ENCODE measurements around the gene PEPD.

Gene PEPD

GRCh38 chr19:33388725-33389420 lies 132.7 kb downstream of the PEPD start:
- in situ Hi-C loops (cut with MboI; ENCODE audit: low pct_unique_long_range_greater_than_20kb, low sequenced_read_pairs, unreplicated experiment) = no loop called here
- TF ChIP-seq CTCF (IDR thresholded peaks at IDR 0.05; ENCODE audit: extremely low read depth, insufficient read depth, missing control alignments) = no peak
- DNase-seq (ENCODE audit: low spot score) = no peak

DNA sequence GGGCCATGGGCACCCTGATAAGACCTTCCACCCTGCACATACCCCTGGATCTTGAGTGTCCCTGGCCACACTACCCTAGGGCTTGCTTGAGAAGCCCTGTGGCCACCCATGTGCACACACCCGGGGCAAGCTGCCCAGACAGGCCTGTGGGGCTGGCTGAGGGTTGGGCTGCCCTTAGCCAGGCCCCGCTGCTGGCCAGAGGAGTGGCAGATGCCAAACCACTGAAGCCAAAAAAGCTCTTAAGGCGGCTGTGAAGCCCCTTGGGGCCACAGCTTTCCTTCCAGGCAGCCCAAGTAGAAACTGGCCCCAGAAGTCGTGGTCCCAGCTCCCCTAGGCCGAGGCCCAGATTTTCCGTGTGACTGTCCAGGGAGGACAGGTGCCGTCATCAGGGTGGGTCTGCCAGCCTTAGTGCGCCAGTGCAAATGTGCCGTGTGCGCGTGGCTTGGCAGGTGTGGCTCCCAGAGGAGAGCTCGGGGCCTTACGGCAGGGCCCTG lies 133.3 kb downstream of the PEPD start:
- no peak for TF ChIP-seq CTCF (IDR thresholded peaks at IDR 0.05; ENCODE audit: extremely low read depth, insufficient read depth, missing control alignments)
- in situ Hi-C loops (cut with MboI; ENCODE audit: low pct_unique_long_range_greater_than_20kb, low sequenced_read_pairs, unreplicated experiment) = no loop called here
- no peak for DNase-seq (ENCODE audit: low spot score)

GRCh38 chr19:33387351-33388230 lies 134.0 kb downstream of the PEPD start:
- no peak for TF ChIP-seq CTCF (IDR thresholded peaks at IDR 0.05; ENCODE audit: extremely low read depth, insufficient read depth, missing control alignments)
- no peak for DNase-seq (ENCODE audit: low spot score)
- in situ Hi-C loops (cut with MboI; ENCODE audit: low pct_unique_long_range_greater_than_20kb, low sequenced_read_pairs, unreplicated experiment) = no loop called here

DNA sequence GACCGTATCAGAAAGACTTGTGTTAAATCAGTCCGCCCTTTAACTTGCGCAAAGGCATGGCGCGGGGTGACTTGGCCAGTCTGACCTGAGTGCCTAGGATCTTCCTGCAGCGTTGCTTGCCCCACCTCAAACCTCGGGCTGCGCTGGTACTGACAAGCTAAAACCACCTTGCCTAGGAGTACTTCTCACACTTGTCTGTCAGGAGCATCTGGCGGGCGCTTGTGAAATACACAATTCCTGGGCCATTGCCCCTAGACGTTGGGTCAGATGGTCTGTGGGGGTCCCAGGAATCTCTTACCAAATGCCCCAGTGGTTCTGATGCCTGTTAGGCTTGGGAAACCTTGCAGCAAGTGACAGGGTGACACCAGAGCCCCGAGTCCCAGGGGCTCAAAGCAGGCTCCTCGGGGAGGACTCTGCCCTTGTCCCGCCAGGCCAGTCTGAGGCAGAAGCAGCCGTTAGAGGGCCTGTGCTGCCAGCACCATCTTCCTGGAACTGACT lies 135.2 kb downstream of the PEPD start:
- DNase-seq (ENCODE audit: low spot score) = no peak
- in situ Hi-C loops (cut with MboI; ENCODE audit: low pct_unique_long_range_greater_than_20kb, low sequenced_read_pairs, unreplicated experiment) = no loop called here
- no peak for TF ChIP-seq CTCF (IDR thresholded peaks at IDR 0.05; ENCODE audit: extremely low read depth, insufficient read depth, missing control alignments)

DNA sequence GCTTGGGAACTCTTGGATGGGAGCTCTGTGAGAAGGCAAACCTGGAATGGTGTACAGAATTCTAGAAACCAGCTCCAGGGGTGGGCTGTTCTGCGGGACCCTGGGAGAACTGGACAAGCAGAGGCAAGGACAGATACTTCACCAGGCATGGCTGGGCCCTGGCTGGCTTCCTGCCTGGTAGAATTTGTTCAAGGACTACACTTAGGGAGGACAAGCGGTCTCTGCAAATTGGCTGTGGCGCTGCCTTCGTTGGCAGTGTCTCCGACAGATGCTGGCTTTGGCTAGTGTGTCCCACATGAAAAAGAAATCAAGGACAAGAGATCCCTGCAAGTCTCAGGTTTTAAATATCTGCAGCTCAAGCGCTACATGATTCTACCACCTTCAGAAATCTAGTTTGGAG lies 135.6 kb downstream of the PEPD start:
- no peak for DNase-seq (ENCODE audit: low spot score)
- no peak for TF ChIP-seq CTCF (IDR thresholded peaks at IDR 0.05; ENCODE audit: extremely low read depth, insufficient read depth, missing control alignments)
- in situ Hi-C loops (cut with MboI; ENCODE audit: low pct_unique_long_range_greater_than_20kb, low sequenced_read_pairs, unreplicated experiment) = no loop called here

GRCh38 chr19:33384983-33385382 lies 136.6 kb downstream of the PEPD start:
- no peak for DNase-seq (ENCODE audit: low spot score)
- TF ChIP-seq CTCF (IDR thresholded peaks at IDR 0.05; ENCODE audit: extremely low read depth, insufficient read depth, missing control alignments) = no peak
- in situ Hi-C loops (cut with MboI; ENCODE audit: low pct_unique_long_range_greater_than_20kb, low sequenced_read_pairs, unreplicated experiment) = no loop called here

Measured in GM13977 (cell line).